Astrocyte (in vitro differentiated cells and primary cell): ENCODE measurements around the gene CHD8. TPM values are rescaled to one million over a fixed set of nuclear protein-coding genes. Genes with fewer than 3 reads are reported as not detected.

ENCODE experiments used
- DNase-seq: peaks from one replicate; pipeline ENCODE4 v3.0.0-alpha.2; 2010; ENCODE audit warnings: low read depth
- FAIRE-seq: peaks from 2 replicates; lab custom pipeline; 2011; peaks lifted over from hg19 to GRCh38; lab: Jason Lieb, UNC
- H2AFZ ChIP-seq: 2 replicates; pipeline ENCODE4 v1.6.0; 2012; ENCODE audit warnings: low read depth, low read length, inconsistent platforms
- H3K27ac ChIP-seq: 2 replicates; pipeline ENCODE4 v1.5.1; 2011; ENCODE audit warnings: low read depth, low read length, inconsistent platforms
- H3K27me3 ChIP-seq: 2 replicates; pipeline ENCODE4 v1.6.0; 2011; ENCODE audit warnings: low read length, inconsistent platforms; ENCODE audit not compliant: insufficient read depth
- H3K36me3 ChIP-seq: 2 replicates; pipeline ENCODE4 v1.5.1; 2011; ENCODE audit warnings: low read length, inconsistent platforms; ENCODE audit not compliant: insufficient read depth
- H3K4me1 ChIP-seq: 2 replicates; pipeline ENCODE4 v1.5.1; 2011; ENCODE audit warnings: low read length, inconsistent platforms; ENCODE audit not compliant: insufficient read depth
- H3K4me2 ChIP-seq: 2 replicates; pipeline ENCODE4 v1.6.0; 2012; ENCODE audit warnings: low read length, inconsistent platforms
- H3K4me3 ChIP-seq: 2 replicates; pipeline ENCODE4 v1.5.1; 2011; ENCODE audit warnings: low read depth, mild to moderate bottlenecking, low read length, inconsistent platforms; ENCODE audit not compliant: insufficient read depth
- H3K79me2 ChIP-seq: 2 replicates; pipeline ENCODE4 v1.6.0; 2012; ENCODE audit warnings: mild to moderate bottlenecking, low read length, inconsistent platforms; ENCODE audit not compliant: insufficient read depth
- H3K9ac ChIP-seq: 2 replicates; pipeline ENCODE4 v1.6.0; 2012; ENCODE audit warnings: mild to moderate bottlenecking, low read length, inconsistent platforms
- H3K9me3 ChIP-seq: 2 replicates; pipeline ENCODE4 v1.5.1; 2012; ENCODE audit warnings: low read depth, mild to moderate bottlenecking, low read length, inconsistent platforms; ENCODE audit not compliant: insufficient read depth
- H4K20me1 ChIP-seq: 2 replicates; pipeline ENCODE4 v1.6.0; 2012; ENCODE audit warnings: low read length, inconsistent platforms; ENCODE audit not compliant: insufficient read depth
- H3K27ac Mint-ChIP-seq: one replicate; pipeline ENCODE4 v1.8.0; 2021; ENCODE audit warnings: mild to moderate bottlenecking, mixed read lengths; ENCODE audit not compliant: unreplicated experiment
- H3K27me3 Mint-ChIP-seq: one replicate; pipeline ENCODE4 v1.8.0; 2021; ENCODE audit warnings: low read depth, mixed read lengths; ENCODE audit not compliant: unreplicated experiment
- H3K36me3 Mint-ChIP-seq: one replicate; pipeline ENCODE4 v1.8.0; 2021; ENCODE audit warnings: low read depth, mixed read lengths; ENCODE audit not compliant: unreplicated experiment
- H3K4me1 Mint-ChIP-seq: one replicate; pipeline ENCODE4 v1.8.0; 2021; ENCODE audit warnings: low read depth, mixed read lengths; ENCODE audit not compliant: unreplicated experiment
- H3K4me3 Mint-ChIP-seq: one replicate; pipeline ENCODE4 v1.8.0; 2021; ENCODE audit warnings: mild to moderate bottlenecking, moderate library complexity, mixed read lengths; ENCODE audit not compliant: unreplicated experiment
- H3K9me3 Mint-ChIP-seq: one replicate; pipeline ENCODE4 v1.8.0; 2021; ENCODE audit warnings: mild to moderate bottlenecking, mixed read lengths; ENCODE audit not compliant: unreplicated experiment
- EZH2 ChIP-seq: IDR thresholded peaks from 2 replicates; pipeline ENCODE4 v1.6.1; 2012; ENCODE audit warnings: mild to moderate bottlenecking, low read length, inconsistent platforms; ENCODE audit not compliant: insufficient read depth
- total RNA-seq: library from RNA; stranded (reverse); gene quantifications from 2 replicates; pipeline ENCODE4 v1.2.1, GENCODE V29; 2021
- TF ChIP-seq, protein P1 (sequence below): IDR thresholded peaks from 2 replicates; pipeline ENCODE4 v1.5.1; 2011; ENCODE audit warnings: low read depth, mild to moderate bottlenecking, inconsistent platforms, low read length, moderate library complexity; ENCODE audit not compliant: insufficient read depth

CHD8 gene
- total RNA-seq, 1 donor from 2014 or later, result 111 TPM

DNA sequence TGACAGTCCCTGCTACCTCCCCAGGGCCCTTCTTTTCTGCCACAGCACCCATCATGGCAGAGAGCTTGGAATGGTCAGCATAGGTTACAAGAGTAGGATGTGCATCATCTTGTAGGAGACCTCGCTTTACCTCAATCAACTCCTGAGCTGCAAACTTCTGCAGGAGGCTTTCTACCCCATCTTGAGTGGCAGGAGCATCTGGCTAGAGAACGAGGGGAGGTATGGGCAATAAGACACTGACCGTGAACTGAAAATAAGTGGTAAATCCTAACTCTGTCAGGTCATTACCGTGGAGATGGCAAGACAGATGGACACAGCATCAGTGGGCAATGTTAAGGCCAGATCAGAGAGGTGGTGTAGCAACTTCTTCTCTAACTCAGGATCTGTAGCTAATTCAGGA lies 47.5 kb upstream of the CHD8 start:
- FAIRE-seq (no peak), DNase-seq (no peak)
- Mint-ChIP-seq H3K27me3 (no peaks in the 10 kb centered on the region), H3K4me1 (peaks cover 16% of the 10 kb centered on the region), H3K36me3 (peaks cover 22% of the 10 kb centered on the region), H3K4me3 (no peak overlapping the region), H3K9me3 (no peaks in the 10 kb centered on the region), H3K27ac (no peak overlapping the region)
- Histone ChIP-seq H3K9ac (no peak overlapping the region), H4K20me1 (peaks cover 4% of the 10 kb centered on the region), H3K4me3 (no peak overlapping the region), H3K79me2 (peaks cover 45% of the 10 kb centered on the region), H3K4me2 (no peak overlapping the region), H2AFZ (no peak overlapping the region), H3K4me1 (no peaks in the 10 kb centered on the region), H3K27ac (no peak overlapping the region), H3K36me3 (peaks cover 43% of the 10 kb centered on the region), H3K27me3 (no peaks in the 10 kb centered on the region), H3K9me3 (no peaks in the 10 kb centered on the region)
- TF ChIP-seq, protein P1, sequence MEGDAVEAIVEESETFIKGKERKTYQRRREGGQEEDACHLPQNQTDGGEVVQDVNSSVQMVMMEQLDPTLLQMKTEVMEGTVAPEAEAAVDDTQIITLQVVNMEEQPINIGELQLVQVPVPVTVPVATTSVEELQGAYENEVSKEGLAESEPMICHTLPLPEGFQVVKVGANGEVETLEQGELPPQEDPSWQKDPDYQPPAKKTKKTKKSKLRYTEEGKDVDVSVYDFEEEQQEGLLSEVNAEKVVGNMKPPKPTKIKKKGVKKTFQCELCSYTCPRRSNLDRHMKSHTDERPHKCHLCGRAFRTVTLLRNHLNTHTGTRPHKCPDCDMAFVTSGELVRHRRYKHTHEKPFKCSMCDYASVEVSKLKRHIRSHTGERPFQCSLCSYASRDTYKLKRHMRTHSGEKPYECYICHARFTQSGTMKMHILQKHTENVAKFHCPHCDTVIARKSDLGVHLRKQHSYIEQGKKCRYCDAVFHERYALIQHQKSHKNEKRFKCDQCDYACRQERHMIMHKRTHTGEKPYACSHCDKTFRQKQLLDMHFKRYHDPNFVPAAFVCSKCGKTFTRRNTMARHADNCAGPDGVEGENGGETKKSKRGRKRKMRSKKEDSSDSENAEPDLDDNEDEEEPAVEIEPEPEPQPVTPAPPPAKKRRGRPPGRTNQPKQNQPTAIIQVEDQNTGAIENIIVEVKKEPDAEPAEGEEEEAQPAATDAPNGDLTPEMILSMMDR, result no peak
- TF ChIP-seq EZH2, result no peak

DNA sequence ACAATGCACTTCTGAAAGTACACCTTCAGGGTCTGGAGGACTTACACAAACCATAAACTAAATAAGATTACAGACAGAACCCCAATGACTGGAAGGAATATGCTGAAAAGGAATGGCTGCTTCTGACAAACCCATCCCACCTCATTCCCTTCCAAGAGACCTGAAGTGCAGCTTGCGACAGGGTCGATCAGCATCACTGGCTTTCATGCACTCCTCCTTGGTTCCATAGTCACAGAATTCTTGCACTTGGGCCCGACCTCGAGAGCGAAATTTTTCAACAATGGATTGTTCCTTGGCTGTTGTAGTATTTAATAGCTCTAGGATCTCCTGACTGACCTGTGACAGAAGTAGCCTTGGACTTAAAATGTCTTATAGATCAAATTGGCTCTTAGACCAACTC lies 45.6 kb upstream of the CHD8 start:
- Mint-ChIP-seq H3K4me1 (peaks cover 16% of the 10 kb centered on the region), H3K9me3 (no peaks in the 10 kb centered on the region), H3K27me3 (no peaks in the 10 kb centered on the region), H3K27ac (no peak overlapping the region), H3K4me3 (no peak overlapping the region), H3K36me3 (peaks cover 25% of the 10 kb centered on the region)
- no peaks in the 10 kb centered on the region for H3K9me3 ChIP-seq
- H3K9ac ChIP-seq, result no peak overlapping the region
- TF ChIP-seq EZH2, result no peak
- TF ChIP-seq, protein P1, result no peak
- no peaks in the 10 kb centered on the region for H3K27me3 ChIP-seq
- H3K4me3 ChIP-seq, result no peak overlapping the region
- H3K36me3 ChIP-seq, result peaks cover 59% of the 10 kb centered on the region
- DNase-seq, result no peak
- H3K4me1 ChIP-seq, result no peaks in the 10 kb centered on the region
- peaks cover 28% of the 10 kb centered on the region for H3K79me2 ChIP-seq
- H4K20me1 ChIP-seq, result peaks cover 7% of the 10 kb centered on the region
- H3K27ac ChIP-seq, result no peak overlapping the region
- no peak overlapping the region for H3K4me2 ChIP-seq
- no peak overlapping the region for H2AFZ ChIP-seq
- no peak for FAIRE-seq

DNA sequence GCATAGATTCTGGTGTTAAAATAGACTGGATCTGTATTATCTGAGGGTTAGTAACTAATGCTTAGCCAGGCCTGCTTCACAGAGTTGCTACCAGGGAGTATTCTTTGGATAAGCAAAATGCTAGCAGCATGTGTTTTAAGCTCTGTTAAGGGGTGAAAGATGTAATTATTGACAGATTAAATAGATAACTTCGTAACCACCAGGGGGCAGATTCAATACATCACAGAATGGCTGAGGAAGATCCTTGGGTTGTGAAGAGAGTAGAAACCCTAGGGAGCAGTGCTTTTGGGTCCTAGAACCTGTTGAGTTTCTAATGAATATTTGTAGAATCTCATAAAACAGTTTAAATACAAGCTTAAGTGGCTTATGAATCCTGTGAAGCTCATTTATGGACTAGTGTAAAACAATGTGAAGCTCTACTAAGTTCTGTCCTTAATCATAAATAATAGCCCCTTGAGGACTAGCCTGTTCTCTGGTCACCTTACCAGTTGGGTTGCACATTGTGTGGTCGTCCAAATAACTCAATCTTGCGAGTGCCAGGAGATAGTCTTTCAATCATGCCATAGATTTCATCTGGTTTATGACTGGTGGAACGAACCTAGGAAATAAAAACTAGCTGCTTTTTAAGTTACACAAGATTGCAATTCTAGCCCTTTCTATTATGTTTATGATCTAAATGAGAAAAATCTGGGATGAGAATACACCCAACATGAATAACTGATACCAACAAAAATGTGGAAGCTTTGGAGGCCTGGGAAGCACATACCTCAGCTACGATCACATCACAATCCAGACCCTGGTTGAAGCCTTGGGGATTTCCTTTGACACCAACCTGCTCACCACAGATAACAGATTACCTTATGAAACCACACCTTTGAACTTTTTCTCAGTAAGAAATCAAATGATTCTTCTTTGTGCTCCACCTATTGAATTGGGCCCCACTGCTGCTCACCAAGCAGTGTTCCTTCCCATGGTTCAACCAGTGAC lies 42.9 kb upstream of the CHD8 start:
- Histone ChIP-seq H3K9ac (no peak overlapping the region), H3K9me3 (no peaks in the 10 kb centered on the region), H4K20me1 (peaks cover 8% of the 10 kb centered on the region), H3K4me2 (no peak overlapping the region), H3K36me3 (peaks cover 66% of the 10 kb centered on the region), H3K79me2 (peaks cover 7% of the 10 kb centered on the region), H3K27me3 (no peaks in the 10 kb centered on the region), H3K4me3 (no peak overlapping the region), H2AFZ (no peak overlapping the region), H3K27ac (peak overlapping the region; percentile 8), H3K4me1 (no peaks in the 10 kb centered on the region)
- Mint-ChIP-seq H3K9me3 (no peaks in the 10 kb centered on the region), H3K4me3 (no peak overlapping the region), H3K27me3 (no peaks in the 10 kb centered on the region), H3K36me3 (peaks cover 34% of the 10 kb centered on the region), H3K4me1 (peaks cover 23% of the 10 kb centered on the region), H3K27ac (peak overlapping the region; percentile 93)
- FAIRE-seq (no peak), DNase-seq (peak; percentile 16)
- TF ChIP-seq, protein P1, result peak; percentile 43
- TF ChIP-seq EZH2, result no peak
